Thyroid gland (tissue), 4 donors: ENCODE data around the gene ISOC2.

ENCODE experiments used
- POLR2A ChIP-seq, 2 donors: fragments of 450-650 bp; IDR thresholded peaks; one replicate each; pipeline ENCODE4 v1.6.1; 2017; ENCODE audit warnings: antibody characterized with exemption in 2 of 2, mild to moderate bottlenecking in 2 of 2, moderate library complexity in 1 of 2
- TF ChIP-seq, protein P1 (sequence below), 6 experiments: fragments of 200-600 bp in 3 of 6; fragments of 450-650 bp in 3 of 6; sonication (generic) in 3 of 6; IDR thresholded peaks; one replicate each; pipeline ENCODE4 v1.5.1; 2016 to 2019; ENCODE audit warnings: antibody characterized with exemption in 6 of 6, mild to moderate bottlenecking in 2 of 6, inconsistent platforms in 1 of 6, moderate library complexity in 1 of 6

DNA sequence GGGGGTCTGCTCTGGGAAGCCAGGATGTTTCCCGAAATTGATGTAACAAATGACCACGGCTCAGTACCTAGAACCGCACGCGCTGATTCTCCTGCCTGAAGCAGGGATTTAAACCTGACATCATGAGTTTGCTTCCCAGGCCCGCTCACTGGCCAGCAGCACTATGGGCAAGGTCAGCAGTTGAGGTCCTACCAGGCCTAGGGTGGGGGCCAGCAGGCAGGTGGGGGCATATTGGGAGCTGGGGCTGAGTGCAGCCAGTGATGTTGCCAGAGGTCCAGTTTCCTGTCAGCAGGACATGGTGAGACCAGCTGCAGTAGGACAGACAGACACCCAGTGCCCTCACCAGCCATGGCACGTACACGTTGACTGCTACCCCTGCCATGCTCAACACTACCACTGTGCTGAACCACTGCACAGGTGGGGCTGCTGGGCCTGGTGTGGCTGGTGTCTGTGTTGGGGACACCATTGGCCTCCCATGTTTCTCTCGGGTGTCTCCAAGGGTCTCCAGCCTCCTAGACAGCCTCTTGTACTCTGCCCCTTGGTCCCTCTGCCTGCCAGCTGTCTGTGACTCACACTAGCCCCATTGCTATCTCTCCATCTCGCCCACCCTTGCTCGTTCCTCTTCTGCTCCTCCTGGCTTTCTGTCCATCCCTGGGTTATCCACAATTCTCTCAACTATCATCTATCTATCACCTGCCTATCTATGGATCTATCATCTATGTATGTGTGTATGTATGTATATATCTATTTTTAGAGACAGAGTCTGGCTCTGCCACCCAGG lies 4.2 kb upstream of the ISOC2 start:
- TF ChIP-seq POLR2A (IDR thresholded peaks at IDR 0.05), result no peak
- TF ChIP-seq, protein P1, sequence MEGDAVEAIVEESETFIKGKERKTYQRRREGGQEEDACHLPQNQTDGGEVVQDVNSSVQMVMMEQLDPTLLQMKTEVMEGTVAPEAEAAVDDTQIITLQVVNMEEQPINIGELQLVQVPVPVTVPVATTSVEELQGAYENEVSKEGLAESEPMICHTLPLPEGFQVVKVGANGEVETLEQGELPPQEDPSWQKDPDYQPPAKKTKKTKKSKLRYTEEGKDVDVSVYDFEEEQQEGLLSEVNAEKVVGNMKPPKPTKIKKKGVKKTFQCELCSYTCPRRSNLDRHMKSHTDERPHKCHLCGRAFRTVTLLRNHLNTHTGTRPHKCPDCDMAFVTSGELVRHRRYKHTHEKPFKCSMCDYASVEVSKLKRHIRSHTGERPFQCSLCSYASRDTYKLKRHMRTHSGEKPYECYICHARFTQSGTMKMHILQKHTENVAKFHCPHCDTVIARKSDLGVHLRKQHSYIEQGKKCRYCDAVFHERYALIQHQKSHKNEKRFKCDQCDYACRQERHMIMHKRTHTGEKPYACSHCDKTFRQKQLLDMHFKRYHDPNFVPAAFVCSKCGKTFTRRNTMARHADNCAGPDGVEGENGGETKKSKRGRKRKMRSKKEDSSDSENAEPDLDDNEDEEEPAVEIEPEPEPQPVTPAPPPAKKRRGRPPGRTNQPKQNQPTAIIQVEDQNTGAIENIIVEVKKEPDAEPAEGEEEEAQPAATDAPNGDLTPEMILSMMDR (IDR thresholded peaks at IDR 0.05), result no peak
